SH-SY5Y (cell line): ENCODE data around the gene AAK1.

Experiments
- GATA2 ChIP-seq: IDR thresholded peaks from 2 replicates; pipeline ENCODE4 v1.6.1; 2011; ENCODE audit warnings: mild to moderate bottlenecking, low read depth, low read length
- GATA3 ChIP-seq: IDR thresholded peaks from 2 replicates; pipeline ENCODE4 v1.6.1; 2011; ENCODE audit warnings: low read depth, mild to moderate bottlenecking, low read length, moderate library complexity

AAK1 gene

DNA sequence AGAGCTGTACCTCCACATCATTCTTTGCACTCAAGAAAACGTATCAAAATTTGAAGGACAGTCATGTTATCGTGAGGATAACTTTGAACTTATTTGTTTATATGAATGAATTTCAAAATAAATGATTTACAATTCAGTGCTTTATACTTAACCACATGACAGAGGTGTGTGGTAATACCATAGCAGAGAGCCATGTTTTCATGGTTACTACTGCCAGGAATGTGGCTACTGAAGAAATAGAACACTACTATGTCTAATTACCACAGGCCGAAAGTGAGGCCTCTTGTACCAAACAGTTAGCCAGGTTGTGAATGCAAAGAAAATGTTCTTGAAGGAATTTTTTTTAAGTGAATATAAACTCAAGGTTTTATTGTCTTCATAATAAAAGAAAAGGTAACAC is 49.2 kb downstream of the AAK1 start:
- TF ChIP-seq GATA3, result no peak

DNA sequence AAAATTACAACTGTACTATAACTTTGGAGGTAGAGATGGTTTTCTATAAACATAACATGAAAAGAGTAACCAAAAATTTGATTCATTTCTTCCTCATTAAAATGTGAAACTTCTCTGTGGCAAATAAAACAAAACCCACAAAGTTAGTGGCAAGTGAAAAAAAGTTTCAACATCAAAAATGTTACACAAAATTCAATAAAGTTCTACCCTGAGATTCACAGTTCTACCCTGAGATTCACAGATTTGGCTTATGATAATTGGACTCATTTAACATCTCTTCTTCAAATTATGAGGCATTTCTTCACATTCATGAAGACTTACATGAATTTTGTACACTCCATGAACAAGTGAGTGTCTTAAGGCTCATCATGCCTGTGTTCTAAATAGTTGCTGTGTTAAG is 51.0 kb downstream of the AAK1 start:
- TF ChIP-seq GATA2, result no peak
- TF ChIP-seq GATA3, result no peak

- TF ChIP-seq GATA2 (no peak), GATA3 (no peak)
These were observed 53.4 kb downstream of the AAK1 start for GRCh38 chr2:69589973-69590652.

- TF ChIP-seq GATA3, result no peak
- TF ChIP-seq GATA2, result no peak
These were observed 54.6 kb downstream of the AAK1 start for GRCh38 chr2:69588945-69589344.

GRCh38 chr2:69588403-69588802 is 55.1 kb downstream of the AAK1 start:
- TF ChIP-seq GATA3, result no peak
- no peak for TF ChIP-seq GATA2

DNA sequence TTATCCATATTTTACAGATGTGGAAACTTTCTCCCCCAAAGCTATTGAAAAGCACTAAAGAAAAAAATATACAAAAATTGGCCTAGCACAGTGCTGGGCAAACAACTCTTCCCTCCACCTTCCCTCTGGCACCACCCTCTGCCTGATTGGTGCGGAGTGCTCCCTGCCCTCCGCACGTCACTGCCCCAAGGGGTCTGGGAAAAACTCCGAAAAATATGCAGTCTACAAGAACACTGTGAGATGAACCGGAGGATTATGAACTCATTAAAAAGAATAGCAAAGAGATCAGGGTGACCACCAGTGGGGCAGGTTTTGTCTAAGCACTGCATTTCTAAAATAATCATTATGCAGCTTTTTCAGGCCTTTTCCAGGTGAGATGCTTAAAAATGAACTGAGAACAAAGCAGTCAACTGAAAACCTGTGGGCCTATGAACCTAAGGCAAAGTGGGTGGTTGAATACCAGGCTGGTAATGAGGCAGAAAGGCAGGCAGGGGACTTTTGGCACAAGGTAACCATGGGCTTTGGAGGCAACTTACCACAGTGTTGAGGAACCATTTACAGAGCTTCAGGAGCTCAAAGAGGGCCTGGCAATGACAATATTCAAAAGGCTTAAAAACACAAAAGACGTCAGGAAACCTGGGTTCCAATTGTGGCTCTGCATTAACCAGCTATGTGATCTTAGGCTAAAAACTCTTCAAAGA is 57.5 kb downstream of the AAK1 start:
- TF ChIP-seq GATA3, result no peak
- no peak for TF ChIP-seq GATA2

GRCh38 chr2:69584127-69584889 is 59.2 kb downstream of the AAK1 start:
- TF ChIP-seq GATA2 (no peak), GATA3 (no peak)

GRCh38 chr2:69583321-69583833 is 60.2 kb downstream of the AAK1 start:
- TF ChIP-seq GATA3 (no peak), GATA2 (no peak)

- TF ChIP-seq GATA3 (no peak), GATA2 (no peak)
These were observed 60.9 kb downstream of the AAK1 start for GRCh38 chr2:69582582-69583176.

GRCh38 chr2:69581774-69582581 is 61.6 kb downstream of the AAK1 start:
- TF ChIP-seq GATA2 (no peak), GATA3 (no peak)

- TF ChIP-seq GATA2 (no peak), GATA3 (no peak)
These were observed 63.1 kb downstream of the AAK1 start for GRCh38 chr2:69580486-69580885.

GRCh38 chr2:69579536-69579935 is 64.0 kb downstream of the AAK1 start:
- TF ChIP-seq GATA2 (no peak), GATA3 (no peak)

DNA sequence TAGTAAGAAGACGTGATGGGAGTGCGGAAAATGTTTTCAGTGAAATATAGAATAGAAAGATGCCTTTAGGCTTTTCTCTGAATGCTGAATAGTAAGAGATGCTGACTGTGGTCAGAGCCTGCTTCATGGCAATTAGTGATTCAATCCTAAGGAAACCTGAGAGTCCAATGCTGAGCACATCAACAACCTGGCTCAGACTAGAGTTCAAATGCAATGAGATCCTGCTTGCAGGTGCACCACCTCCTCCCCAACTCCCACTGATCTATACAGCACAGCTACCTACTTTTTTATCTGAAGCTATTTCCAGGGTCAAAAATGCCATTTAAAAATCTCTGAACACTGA is 65.4 kb downstream of the AAK1 start:
- TF ChIP-seq GATA3, result no peak
- TF ChIP-seq GATA2, result no peak
